RPMI8226 (cell line): ENCODE measurements around the gene OTOA.
A peak's percentile ranks its signal among the peaks of the same experiment; 100 is the strongest.
"Not testable (repeated sequence)": the region's sequence is repeated elsewhere in the genome, so short reads cannot be mapped to it uniquely, and the experiment has no call there.

Experiments
- DNase-seq: peaks from one replicate; pipeline ENCODE4 v3.0.0-alpha.2; 2015

The OTOA gene

GRCh38 chr16:21727344-21727743, 63.6 kb downstream of the OTOA start:
- DNase-seq: no peak

GRCh38 chr16:21731233-21731632, 67.5 kb downstream of the OTOA start:
- DNase-seq: not testable (repeated sequence)

GRCh38 chr16:21740637-21741036, 76.9 kb downstream of the OTOA start:
- DNase-seq: not testable (repeated sequence)

- DNase-seq: peak; percentile 2
Measured at GRCh38 chr16:21756192-21757079, 92.7 kb downstream of the OTOA start.

GRCh38 chr16:21757080-21757671, 93.4 kb downstream of the OTOA start:
- DNase-seq: not testable (repeated sequence)

GRCh38 chr16:21768280-21768679, 104.5 kb downstream of the OTOA start:
- not testable (repeated sequence) for DNase-seq

- not testable (repeated sequence) for DNase-seq
Measured at GRCh38 chr16:21768810-21769209, 105.0 kb downstream of the OTOA start.

- not testable (repeated sequence) for DNase-seq
Measured at GRCh38 chr16:21769284-21769683, 105.5 kb downstream of the OTOA start.

GRCh38 chr16:21770584-21770983, 106.8 kb downstream of the OTOA start:
- not testable (repeated sequence) for DNase-seq

GRCh38 chr16:21772547-21773206, 108.9 kb downstream of the OTOA start:
- not testable (repeated sequence) for DNase-seq

GRCh38 chr16:21773207-21773553, 109.4 kb downstream of the OTOA start:
- not testable (repeated sequence) for DNase-seq

- not testable (repeated sequence) for DNase-seq
Measured at GRCh38 chr16:21780525-21780924, 116.8 kb downstream of the OTOA start.

- DNase-seq: not testable (repeated sequence)
Measured at GRCh38 chr16:21790506-21790905, 126.7 kb downstream of the OTOA start.

- DNase-seq: not testable (repeated sequence)
Measured at GRCh38 chr16:21793310-21793709, 129.5 kb downstream of the OTOA start.

- not testable (repeated sequence) for DNase-seq
Measured at GRCh38 chr16:21798601-21799000, 134.8 kb downstream of the OTOA start.

- DNase-seq: peak; percentile 62
Measured at GRCh38 chr16:21801538-21802374, 138.0 kb downstream of the OTOA start.

- DNase-seq: not testable (repeated sequence)
Measured at GRCh38 chr16:21802375-21802663, 138.6 kb downstream of the OTOA start.
